K562 (cell line): ENCODE data around the gene DNAAF3. TPM values are rescaled to one million over a fixed set of nuclear protein-coding genes. Genes with fewer than 3 reads are reported as not detected.

Source experiments
- ARID4B ChIP-seq: sonication (generic); formaldehyde crosslinking; IDR thresholded peaks from 2 replicates; pipeline ENCODE4 v1.8.0; 2022; ENCODE audit warnings: mild to moderate bottlenecking, missing genetic modification reagents
- CHAMP1 ChIP-seq: fragments of 450-650 bp; IDR thresholded peaks from 2 replicates; pipeline ENCODE4 v1.6.1; 2016; ENCODE audit warnings: mild to moderate bottlenecking
- DPF2 ChIP-seq: fragments of 450-650 bp; IDR thresholded peaks from 2 replicates; pipeline ENCODE4 v1.6.1; 2016
- EHMT2 ChIP-seq: fragments of 450-650 bp; IDR thresholded peaks from 2 replicates; pipeline ENCODE4 v1.6.1; 2018; ENCODE audit warnings: antibody characterized with exemption
- EZH2 ChIP-seq: IDR thresholded peaks from 2 replicates; pipeline ENCODE4 v1.6.1; 2012; ENCODE audit warnings: low read depth, mild to moderate bottlenecking, inconsistent platforms, low read length, borderline replicate concordance
- FOXM1 ChIP-seq, 2 experiments: fragments of 450-650 bp in 1 of 2; sonication (generic) in 1 of 2; formaldehyde crosslinking in 1 of 2; IDR thresholded peaks; 2 replicates each; pipeline versions ENCODE4 v1.6.1 to v1.9.0; 2017 to 2022; ENCODE audit warnings: low read depth in 2 of 2, mild to moderate bottlenecking in 2 of 2, missing genetic modification reagents in 1 of 2, moderate library complexity in 1 of 2
- HDAC2 ChIP-seq: fragments of 450-650 bp; IDR thresholded peaks from 2 replicates; pipeline ENCODE4 v1.6.1; 2016; ENCODE audit warnings: mild to moderate bottlenecking
- HMGN3 ChIP-seq: IDR thresholded peaks from 2 replicates; pipeline ENCODE4 v1.6.1; 2011; ENCODE audit warnings: borderline replicate concordance, low read depth, mild to moderate bottlenecking, mixed read lengths, low read length; ENCODE audit not compliant: insufficient read length; ENCODE audit errors: extremely low read depth
- HNRNPLL ChIP-seq: fragments of 200-400 bp; formaldehyde crosslinking; IDR thresholded peaks from 2 replicates; pipeline ENCODE4 v1.6.1; 2017; ENCODE audit warnings: low read length, low read depth, mild to moderate bottlenecking; ENCODE audit not compliant: poor library complexity, severe bottlenecking
- IRF2 ChIP-seq: sonication (generic); formaldehyde crosslinking; IDR thresholded peaks from 2 replicates; pipeline ENCODE4 v1.8.1; 2022; ENCODE audit warnings: mild to moderate bottlenecking, missing genetic modification reagents
- KDM2B ChIP-seq: fragments of 250-450 bp; sonication (Bioruptor Pico); IDR thresholded peaks from 2 replicates; pipeline ENCODE4 v1.8.0; 2021; ENCODE audit warnings: mild to moderate bottlenecking, moderate library complexity
- MLX ChIP-seq, 2 experiments: fragments of 450-650 bp in 1 of 2; sonication (generic) in 1 of 2; formaldehyde crosslinking; conservative IDR thresholded peaks; 2 replicates each; pipeline versions ENCODE4 v1.4.0 to v1.8.1; 2020 to 2022; ENCODE audit warnings: mild to moderate bottlenecking in 1 of 2, missing genetic modification reagents in 1 of 2
- NCOA1 ChIP-seq: fragments of 450-650 bp; IDR thresholded peaks from 2 replicates; pipeline ENCODE4 v1.6.1; 2016; ENCODE audit warnings: low read depth
- POLR2B ChIP-seq: fragments of 450-650 bp; IDR thresholded peaks from 2 replicates; pipeline ENCODE4 v1.6.1; 2018; ENCODE audit warnings: low read depth; ENCODE audit not compliant: partially characterized antibody
- SP2 ChIP-seq: IDR thresholded peaks from 2 replicates; pipeline ENCODE4 v1.6.1; 2011; ENCODE audit warnings: mild to moderate bottlenecking, low read depth, low read length, moderate library complexity; ENCODE audit not compliant: poor library complexity, severe bottlenecking; ENCODE audit errors: extremely low read depth
- STAG1 ChIP-seq: sonication (generic); formaldehyde crosslinking; IDR thresholded peaks from 2 replicates; pipeline ENCODE4 v1.5.0; 2020; ENCODE audit warnings: missing genetic modification reagents, borderline replicate concordance
- TRIM24 ChIP-seq, 2 experiments: fragments of 450-650 bp; IDR thresholded peaks; 2 replicates each; pipeline ENCODE4 v1.6.1; 2016
- ZFP91 ChIP-seq: sonication (generic); formaldehyde crosslinking; IDR thresholded peaks from 2 replicates; pipeline ENCODE4 v1.8.0; 2022; ENCODE audit warnings: mild to moderate bottlenecking, missing genetic modification reagents
- polyA plus RNA-seq, 8 experiments: library from polyadenylated mRNA; depleted of rRNA in 4 of 8; stranded (reverse) in 5 of 8; unstranded in 3 of 8; fragments of >200 nt; fragmentation: Nextera tagmentation in 2 of 8; fragmentation: Illumina TruSeq in 1 of 8; extraction: Ambion mirVana in 2 of 8; extraction: Trizol in 1 of 8; gene quantifications; 2 replicates each; pipeline versions ENCODE4 v1.2.1 to v1.2.3, GENCODE V29; 2011 to 2014; ENCODE audit warnings: inconsistent platforms in 1 of 8, missing spikeins in 1 of 8
- total RNA-seq, 7 experiments: library from RNA; depleted of rRNA in 6 of 7; stranded (reverse); fragments of >200 nt in 6 of 7; fragmentation: Illumina TruSeq in 2 of 7; extraction: Trizol in 2 of 7; gene quantifications; 2 replicates each; pipeline versions ENCODE4 v1.2.1 to v1.2.3, GENCODE V29; 2011 to 2021; ENCODE audit warnings: low replicate concordance in 1 of 7

Gene DNAAF3
- total and polyA plus RNA-seq, 9 of the 15 experiments (the other 6 are each of a cell fraction or from before 2014, with no cell fraction given): 21.6 to 61.5 (median 43.0) TPM

GRCh38 chr19:55146705-55147273 lies 19.6 kb downstream of the DNAAF3 start (continued):
- TF ChIP-seq STAG1 (CRISPR knock-in tag) (no peak), CHAMP1 (no peak), ZFP91 (CRISPR knock-in tag) (no peak), IRF2 (CRISPR knock-in tag) (no peak), TRIM24 (IDR thresholded peaks at IDR 0.05) (0 out of 4 replicates have a peak, but pooled peaks of 1 of the 2 experiments have one; percentile 12), EHMT2 (no peak), POLR2B (peak; percentile 67), FOXM1 (IDR thresholded peaks at IDR 0.05; ENCODE audit: low read depth) (no peak), FOXM1 (CRISPR knock-in tag; IDR thresholded peaks at IDR 0.05; ENCODE audit: low read depth) (0 out of 2 replicates have a peak, but pooled peaks have one; percentile 19), HMGN3 (peak; percentile 29), NCOA1 (no peak), HDAC2 (0 out of 2 replicates have a peak, but pooled peaks have one; percentile 34), EZH2 (no peak), DPF2 (peak; percentile 23; the same call in 1 of the 2 replicates), KDM2B (CRISPR knock-in tag) (no peak), MLX (CRISPR knock-in tag; conservative IDR thresholded peaks at IDR 0.05) (no peak), ARID4B (0 out of 2 replicates have a peak, but pooled peaks have one; percentile 31), SP2 (no peak), HNRNPLL (peak; percentile 34)
